ENCODE measurements around the gene BOLA3. TPM values are rescaled to one million over a fixed set of nuclear protein-coding genes. Genes with fewer than 3 reads are reported as not detected.
"Not testable (repeated sequence)": the region's sequence is repeated elsewhere in the genome, so short reads cannot be mapped to it uniquely, and the experiment has no call there.

The BOLA3 gene
- total RNA-seq, 4 donors from 2014 or later = 27.1 to 69.3 (median 40.8) TPM

DNA sequence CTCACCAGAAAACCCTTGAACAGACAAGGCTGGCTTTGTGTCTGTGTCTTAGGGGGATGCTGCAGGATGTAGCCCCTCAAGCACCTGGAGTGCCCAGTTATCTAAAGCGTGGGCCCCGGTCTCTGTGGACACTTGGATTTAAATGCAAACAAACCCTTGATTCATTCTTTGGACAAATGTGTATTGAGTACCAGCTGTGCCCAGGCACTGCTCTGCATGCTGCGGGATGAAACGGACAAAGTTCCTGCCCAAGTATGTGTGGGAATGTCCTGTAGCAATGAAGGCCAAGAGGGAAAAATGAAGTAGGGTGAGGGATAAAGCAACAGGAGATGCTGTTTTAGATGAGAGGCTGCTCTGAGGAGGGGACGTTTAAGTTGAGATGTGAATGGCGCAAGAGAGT, 53.9 kb downstream of the BOLA3 start:
- Histone ChIP-seq H3K27ac (no peak overlapping the region), H3K9me3 (no peaks in the 10 kb centered on the region), H3K4me1 (no peaks in the 10 kb centered on the region), H3K27me3 (no peaks in the 10 kb centered on the region), H3K36me3 (peaks cover 8 to 94% (median 37%) of the 10 kb centered on the region in 3 donors), H3K4me3 (no peak overlapping the region)
- TF ChIP-seq, protein P1, sequence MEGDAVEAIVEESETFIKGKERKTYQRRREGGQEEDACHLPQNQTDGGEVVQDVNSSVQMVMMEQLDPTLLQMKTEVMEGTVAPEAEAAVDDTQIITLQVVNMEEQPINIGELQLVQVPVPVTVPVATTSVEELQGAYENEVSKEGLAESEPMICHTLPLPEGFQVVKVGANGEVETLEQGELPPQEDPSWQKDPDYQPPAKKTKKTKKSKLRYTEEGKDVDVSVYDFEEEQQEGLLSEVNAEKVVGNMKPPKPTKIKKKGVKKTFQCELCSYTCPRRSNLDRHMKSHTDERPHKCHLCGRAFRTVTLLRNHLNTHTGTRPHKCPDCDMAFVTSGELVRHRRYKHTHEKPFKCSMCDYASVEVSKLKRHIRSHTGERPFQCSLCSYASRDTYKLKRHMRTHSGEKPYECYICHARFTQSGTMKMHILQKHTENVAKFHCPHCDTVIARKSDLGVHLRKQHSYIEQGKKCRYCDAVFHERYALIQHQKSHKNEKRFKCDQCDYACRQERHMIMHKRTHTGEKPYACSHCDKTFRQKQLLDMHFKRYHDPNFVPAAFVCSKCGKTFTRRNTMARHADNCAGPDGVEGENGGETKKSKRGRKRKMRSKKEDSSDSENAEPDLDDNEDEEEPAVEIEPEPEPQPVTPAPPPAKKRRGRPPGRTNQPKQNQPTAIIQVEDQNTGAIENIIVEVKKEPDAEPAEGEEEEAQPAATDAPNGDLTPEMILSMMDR (IDR thresholded peaks at IDR 0.05) = no peak
- no peak for TF ChIP-seq POLR2A (IDR thresholded peaks at IDR 0.05)
- WGBS, 2 donors = 91 to 98% methylated on average over 4 to 6 of the region's 6 CpGs
- DNase-seq = no peak
- intact Hi-C loops (cut with DNase I) = no loop called here

DNA sequence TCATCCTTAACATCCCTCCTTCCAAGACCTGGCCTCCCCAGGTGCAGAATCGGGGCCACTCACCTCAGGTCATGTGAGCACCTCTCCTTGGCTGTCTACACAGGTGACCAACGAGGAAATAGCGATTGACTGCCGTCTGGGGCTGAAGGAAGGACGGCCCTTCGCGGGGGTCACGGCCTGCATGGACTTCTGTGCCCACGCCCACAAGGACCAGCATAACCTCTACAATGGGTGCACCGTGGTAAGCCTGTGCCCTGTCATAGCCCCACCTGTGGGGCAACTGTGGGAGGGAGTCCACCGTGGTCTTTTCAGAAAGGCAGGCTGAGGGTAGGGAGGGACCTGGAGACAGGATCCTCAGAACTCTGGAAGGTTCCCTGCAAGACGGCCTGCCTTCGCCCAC, 54.3 kb downstream of the BOLA3 start:
- Histone ChIP-seq H3K27me3 (no peaks in the 10 kb centered on the region), H3K4me1 (no peaks in the 10 kb centered on the region), H3K27ac (no peak overlapping the region), H3K4me3 (no peak overlapping the region), H3K36me3 (peaks cover 8 to 94% (median 37%) of the 10 kb centered on the region in 3 donors), H3K9me3 (no peaks in the 10 kb centered on the region)
- no peak for DNase-seq
- intact Hi-C loops (cut with DNase I) = no loop called here
- WGBS, 2 donors = 87 to 100% methylated on average over 3 of the region's 13 CpGs
- TF ChIP-seq POLR2A (IDR thresholded peaks at IDR 0.05) = no peak
- TF ChIP-seq, protein P1 (IDR thresholded peaks at IDR 0.05) = no peak

DNA sequence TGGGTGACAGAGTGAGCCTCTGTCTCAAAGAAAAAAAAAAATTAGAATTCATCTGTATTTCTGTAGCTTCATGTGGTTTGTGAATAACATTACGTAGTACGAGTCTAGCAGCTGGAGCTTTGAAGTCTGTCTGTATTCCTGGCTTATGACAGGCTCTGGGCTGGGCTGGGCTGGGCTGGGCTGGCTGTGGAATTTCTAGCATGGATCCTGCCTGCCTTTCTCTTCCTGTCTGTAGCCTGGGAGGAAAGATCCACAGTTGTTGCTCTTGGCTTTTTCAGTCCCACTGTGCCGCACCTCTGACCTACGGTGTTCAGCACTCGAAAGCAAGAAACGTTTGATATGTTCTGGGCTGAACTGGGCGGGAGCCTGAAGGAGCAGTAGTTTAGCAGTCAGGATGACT, 55.4 kb downstream of the BOLA3 start:
- TF ChIP-seq, protein P1 (IDR thresholded peaks at IDR 0.05) = no peak
- no peak for TF ChIP-seq POLR2A (IDR thresholded peaks at IDR 0.05)
- DNase-seq = no peak
- Histone ChIP-seq H3K36me3 (peaks cover 13 to 98% (median 37%) of the 10 kb centered on the region in 3 donors), H3K4me3 (no peak overlapping the region), H3K27me3 (no peaks in the 10 kb centered on the region), H3K9me3 (no peaks in the 10 kb centered on the region), H3K4me1 (no peaks in the 10 kb centered on the region), H3K27ac (no peak overlapping the region)
- intact Hi-C loops (cut with DNase I) = no loop called here
- 77 to 94% methylated on average over 2 to 3 of the region's 7 CpGs for WGBS, 2 donors

DNA sequence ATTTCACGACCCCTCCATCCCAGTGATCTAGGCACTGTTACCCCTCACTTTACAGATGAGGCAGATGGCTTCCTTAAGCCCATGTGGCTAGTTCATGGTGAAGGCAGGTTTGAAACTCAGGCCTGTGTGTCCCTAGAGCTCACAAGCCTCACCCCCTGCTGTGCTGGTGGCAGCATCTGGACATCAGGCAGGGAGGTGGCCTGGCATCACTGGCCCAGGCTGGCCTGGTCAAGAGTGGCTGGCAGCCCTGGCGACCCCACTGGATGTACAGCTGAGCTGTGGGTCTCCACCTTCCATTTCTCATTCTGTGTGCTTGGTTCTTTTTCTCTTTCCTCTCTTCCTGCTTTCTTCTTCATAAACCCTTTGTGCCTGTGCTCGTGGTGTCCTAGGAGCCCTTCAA, 56.3 kb downstream of the BOLA3 start:
- Histone ChIP-seq H3K27me3 (no peaks in the 10 kb centered on the region), H3K36me3 (peaks cover 13 to 100% (median 37%) of the 10 kb centered on the region in 3 donors), H3K27ac (no peak overlapping the region), H3K4me1 (no peaks in the 10 kb centered on the region), H3K9me3 (no peaks in the 10 kb centered on the region), H3K4me3 (no peak overlapping the region)
- WGBS, 2 donors = 87 to 97% methylated on average over 3 of the region's 3 CpGs
- TF ChIP-seq POLR2A (IDR thresholded peaks at IDR 0.05) = no peak
- TF ChIP-seq, protein P1 (IDR thresholded peaks at IDR 0.05) = no peak
- no peak for DNase-seq
- intact Hi-C loops (cut with DNase I) = no loop called here

DNA sequence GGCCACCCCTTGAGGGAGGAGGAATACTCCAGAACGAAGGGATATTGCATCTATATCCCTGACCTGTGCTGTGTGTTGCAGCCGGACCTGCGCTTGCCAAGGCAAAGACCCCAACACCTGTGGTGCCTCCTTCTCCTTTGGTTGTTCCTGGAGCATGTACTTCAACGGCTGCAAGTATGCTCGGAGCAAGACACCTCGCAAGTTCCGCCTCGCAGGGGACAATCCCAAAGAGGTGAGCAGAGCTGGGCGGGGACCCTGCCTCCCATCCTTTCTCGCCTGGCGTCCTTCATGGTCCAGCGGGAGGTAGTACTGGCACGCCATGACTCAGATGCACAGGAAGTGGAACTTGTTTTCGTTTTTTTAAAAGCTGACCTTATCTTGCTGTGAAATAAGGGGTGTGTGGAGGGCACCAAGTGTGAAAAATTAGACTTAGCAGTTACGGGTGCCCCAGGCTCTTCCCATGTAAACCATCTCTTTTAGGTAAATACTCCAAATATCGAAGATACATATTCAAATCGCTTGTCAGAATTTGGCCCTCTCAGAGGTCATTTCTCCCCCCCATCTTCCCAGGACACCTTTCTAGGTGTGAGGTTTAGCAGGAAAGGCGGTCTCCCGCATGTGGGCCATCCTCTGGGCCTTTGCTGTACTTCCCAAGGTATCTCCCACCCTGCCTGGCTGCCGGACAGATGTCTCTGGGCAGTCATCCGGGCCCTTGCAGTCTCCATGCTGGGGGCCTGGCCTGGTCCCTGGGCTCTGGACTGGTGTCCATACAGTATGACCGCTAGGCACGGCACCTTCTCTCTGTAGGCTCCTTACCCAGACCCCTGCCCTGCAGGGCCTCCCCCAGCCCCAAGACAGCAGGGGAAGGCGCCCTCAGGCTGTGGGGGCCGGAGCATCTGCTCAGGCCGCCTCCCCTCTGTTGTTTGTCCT, 57.6 kb downstream of the BOLA3 start:
- Histone ChIP-seq H3K4me1 (no peaks in the 10 kb centered on the region), H3K9me3 (no peaks in the 10 kb centered on the region), H3K27me3 (no peaks in the 10 kb centered on the region), H3K27ac (no peak overlapping the region), H3K36me3 (peaks cover 13 to 100% (median 41%) of the 10 kb centered on the region in 3 donors), H3K4me3 (no peak overlapping the region)
- WGBS, 2 donors = 89 to 93% methylated on average over 10 to 23 of the region's 26 CpGs
- TF ChIP-seq, protein P1 (IDR thresholded peaks at IDR 0.05) = no peak
- no peak for TF ChIP-seq POLR2A (IDR thresholded peaks at IDR 0.05)
- DNase-seq = no peak
- intact Hi-C loops (cut with DNase I) = no loop called here

DNA sequence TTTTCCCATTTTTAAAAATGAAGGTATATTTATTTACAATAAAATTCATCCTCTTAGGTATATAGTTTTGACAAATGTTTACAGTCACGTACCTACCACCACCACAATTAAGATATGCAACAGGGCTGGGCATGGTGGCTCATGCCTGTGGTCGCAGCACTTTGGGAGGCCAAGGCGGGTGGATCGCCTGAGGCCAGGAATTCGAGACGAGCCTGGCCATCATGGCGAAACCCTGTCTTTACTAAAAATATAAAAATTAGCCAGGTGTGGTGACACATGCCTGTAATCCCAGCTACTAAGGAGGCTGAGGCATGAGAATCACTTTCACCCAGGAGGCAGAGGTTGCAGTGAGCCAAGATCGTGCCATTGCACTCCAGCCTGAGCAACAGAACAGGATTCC, 59.0 kb downstream of the BOLA3 start:
- DNase-seq; H3K4me3 ChIP-seq; H3K27me3 ChIP-seq; intact Hi-C loops (cut with DNase I); H3K9me3 ChIP-seq; H3K27ac ChIP-seq; H3K4me1 ChIP-seq: not testable (repeated sequence)
- WGBS, 2 donors = 88 to 93% methylated on average over 7 to 8 of the region's 8 CpGs
- H3K36me3 ChIP-seq = peaks cover 13 to 100% (median 32%) of the 10 kb centered on the region in 3 donors
